NCI-H187 (cell line): ENCODE data around the gene SLAIN2.
"Not testable (repeated sequence)": the region's sequence is repeated elsewhere in the genome, so short reads cannot be mapped to it uniquely, and the experiment has no call there.

Experiments
- DNase-seq, 2 experiments: peaks; one replicate each; lab custom pipeline; 2025; lab: John Stamatoyannopoulos, UW

The SLAIN2 gene

GRCh38 chr4:48340965-48341775 is at the start of gene SLAIN2:
Gene SLAIN2 (plus strand): TSS chr4:48341529. CDS start chr4:48341740, 211 bp downstream.
- DNase-seq: peak; percentile 94 to 97

GRCh38 chr4:48292218-48292790 is 49.0 kb upstream of the SLAIN2 start:
- not testable (repeated sequence) for DNase-seq

GRCh38 chr4:48295116-48295515 is 46.2 kb upstream of the SLAIN2 start:
- DNase-seq: no peak

GRCh38 chr4:48296365-48296764 is 45.0 kb upstream of the SLAIN2 start:
- no peak for DNase-seq

GRCh38 chr4:48297256-48297846 is 44.0 kb upstream of the SLAIN2 start:
- no peak for DNase-seq

DNA sequence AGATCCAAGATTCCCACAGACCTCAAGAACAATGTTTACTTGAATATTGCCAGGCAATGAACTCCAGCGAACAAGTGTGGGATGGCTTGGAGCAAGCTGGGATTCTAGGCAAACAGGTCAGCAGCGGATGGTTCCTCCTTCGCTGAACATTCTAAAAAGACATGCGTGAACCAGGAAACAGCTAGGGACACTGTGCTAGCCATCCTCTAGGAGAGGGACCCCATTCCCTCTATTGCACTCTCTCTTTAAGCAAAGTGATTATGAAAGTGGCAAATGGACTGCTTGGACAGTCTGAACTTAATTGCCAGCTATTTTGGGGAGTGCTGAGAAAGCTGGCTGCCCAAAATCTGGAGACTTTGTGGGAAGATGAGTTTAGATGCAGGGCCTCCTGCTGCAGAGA is 41.8 kb upstream of the SLAIN2 start:
- DNase-seq: no peak

- no peak for DNase-seq
These were observed 41.3 kb upstream of the SLAIN2 start for GRCh38 chr4:48300004-48300403.

DNA sequence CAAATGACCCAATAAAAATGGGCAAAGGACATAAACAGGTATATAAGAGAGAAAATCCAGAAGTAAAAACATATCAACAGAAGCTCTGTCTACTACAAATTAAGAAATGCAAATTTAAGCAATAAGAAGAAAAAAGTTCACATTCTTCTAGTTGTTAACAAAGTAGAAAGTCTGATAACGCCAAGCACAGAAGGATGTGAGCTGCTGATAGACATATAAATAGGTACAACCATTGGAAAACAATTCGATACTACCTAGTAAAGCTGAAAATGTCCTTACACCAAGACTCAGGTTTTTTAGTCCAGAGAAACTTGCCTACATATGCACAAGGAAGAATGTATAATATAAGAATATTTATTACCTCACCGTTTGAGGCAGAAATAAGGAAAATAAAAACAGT is 35.8 kb upstream of the SLAIN2 start:
- DNase-seq: no peak

- no peak for DNase-seq
These were observed 33.8 kb upstream of the SLAIN2 start for GRCh38 chr4:48307528-48307927.

- DNase-seq: no peak
These were observed 32.4 kb upstream of the SLAIN2 start for GRCh38 chr4:48308901-48309300.

DNA sequence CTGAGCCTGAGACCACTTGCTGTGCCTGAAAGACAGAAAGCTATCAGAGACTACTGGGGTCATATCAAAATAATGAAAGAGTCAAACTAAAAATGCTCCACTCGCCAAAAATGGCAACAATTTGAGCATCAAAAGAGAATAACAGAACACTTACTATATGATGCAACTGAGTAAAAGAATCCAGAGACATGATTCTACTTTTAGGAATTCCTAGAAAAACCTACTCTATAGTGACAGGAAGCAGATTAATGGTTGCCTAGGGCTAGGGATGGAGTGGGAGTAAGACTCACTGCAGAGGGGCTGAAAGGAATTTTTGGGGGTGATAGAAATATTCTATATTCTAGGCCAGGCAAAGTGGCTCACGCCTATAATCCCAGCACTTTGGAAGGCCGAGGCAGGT is 29.4 kb upstream of the SLAIN2 start:
- no peak for DNase-seq

DNA sequence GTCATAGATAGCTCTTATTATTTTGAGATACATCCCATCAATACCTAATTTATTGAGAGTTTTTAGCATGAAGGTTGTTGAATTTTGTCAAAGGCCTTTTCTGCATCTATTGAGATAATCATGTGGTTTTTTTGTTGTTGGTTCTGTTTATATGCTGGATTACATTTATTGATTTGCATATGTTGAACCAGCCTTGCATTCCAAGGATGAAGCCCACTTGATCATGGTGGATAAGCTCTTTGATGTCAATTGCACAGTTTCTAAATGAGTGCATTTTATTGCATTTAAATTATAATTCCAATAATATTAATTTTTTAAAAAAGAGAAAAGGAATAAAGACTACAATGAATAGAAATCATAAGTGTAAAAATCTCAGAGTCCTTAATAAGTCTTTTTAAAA is 26.6 kb upstream of the SLAIN2 start:
- DNase-seq: not testable (repeated sequence)

GRCh38 chr4:48315728-48316630 is 25.4 kb upstream of the SLAIN2 start:
- no peak for DNase-seq

GRCh38 chr4:48321312-48321711 is 20.0 kb upstream of the SLAIN2 start:
- DNase-seq: no peak

DNA sequence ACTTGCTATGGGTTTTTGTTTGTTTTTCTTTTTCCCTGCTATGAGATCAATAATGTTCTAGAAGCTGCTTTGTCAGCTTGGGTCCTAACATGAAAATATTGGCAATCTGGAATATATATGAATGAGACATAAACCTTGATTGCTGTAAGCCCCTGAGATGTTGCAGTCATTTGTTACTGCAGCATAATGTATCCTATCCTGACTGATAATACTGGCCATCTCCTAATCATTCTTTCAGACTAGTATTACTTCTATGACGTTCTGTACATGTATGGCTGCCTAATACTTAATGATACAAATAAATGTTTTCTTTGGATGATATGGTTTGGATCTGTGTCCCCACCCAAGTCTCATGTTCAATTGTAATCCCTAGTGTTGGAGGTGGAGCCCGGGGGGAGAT is 19.3 kb upstream of the SLAIN2 start:
- no peak for DNase-seq

DNA sequence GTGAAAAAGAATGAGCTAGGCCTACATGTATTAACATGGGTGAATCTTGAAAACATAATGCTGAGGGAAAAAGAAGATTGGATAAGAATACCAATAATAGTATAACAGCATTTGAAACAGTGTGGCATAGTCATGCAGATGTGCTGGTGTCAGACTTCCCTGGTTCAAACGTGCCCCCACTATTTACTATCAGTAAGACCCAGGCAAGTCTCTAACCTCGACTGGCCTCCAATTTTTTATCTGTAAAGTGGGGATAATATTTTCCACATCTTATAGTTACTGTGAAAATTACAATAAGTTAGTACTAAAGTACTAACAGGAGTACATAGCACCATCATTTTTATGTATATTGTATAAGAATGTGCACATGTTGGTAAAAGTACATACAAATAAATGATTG is 17.0 kb upstream of the SLAIN2 start:
- DNase-seq: no peak

- DNase-seq: no peak
These were observed 12.1 kb upstream of the SLAIN2 start for GRCh38 chr4:48329193-48329592.

DNA sequence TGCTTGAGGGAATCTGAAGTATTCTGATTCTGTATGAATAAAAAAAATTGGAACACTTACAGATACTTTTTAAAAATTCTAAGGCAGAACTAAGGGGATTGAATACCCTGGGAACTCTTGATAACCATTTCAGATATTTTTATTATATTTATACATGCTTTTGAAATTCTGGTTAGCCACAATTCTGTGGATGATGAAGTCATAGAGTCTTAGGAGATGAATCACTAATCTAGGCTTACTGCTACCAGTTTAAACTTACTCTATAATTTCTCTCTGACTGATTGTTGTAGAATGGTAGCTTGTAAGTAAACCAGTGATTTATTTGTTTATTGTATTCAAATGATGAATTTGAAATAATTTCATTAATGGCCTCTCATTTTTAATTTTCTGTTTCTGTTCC is 11.4 kb upstream of the SLAIN2 start:
- no peak for DNase-seq

DNA sequence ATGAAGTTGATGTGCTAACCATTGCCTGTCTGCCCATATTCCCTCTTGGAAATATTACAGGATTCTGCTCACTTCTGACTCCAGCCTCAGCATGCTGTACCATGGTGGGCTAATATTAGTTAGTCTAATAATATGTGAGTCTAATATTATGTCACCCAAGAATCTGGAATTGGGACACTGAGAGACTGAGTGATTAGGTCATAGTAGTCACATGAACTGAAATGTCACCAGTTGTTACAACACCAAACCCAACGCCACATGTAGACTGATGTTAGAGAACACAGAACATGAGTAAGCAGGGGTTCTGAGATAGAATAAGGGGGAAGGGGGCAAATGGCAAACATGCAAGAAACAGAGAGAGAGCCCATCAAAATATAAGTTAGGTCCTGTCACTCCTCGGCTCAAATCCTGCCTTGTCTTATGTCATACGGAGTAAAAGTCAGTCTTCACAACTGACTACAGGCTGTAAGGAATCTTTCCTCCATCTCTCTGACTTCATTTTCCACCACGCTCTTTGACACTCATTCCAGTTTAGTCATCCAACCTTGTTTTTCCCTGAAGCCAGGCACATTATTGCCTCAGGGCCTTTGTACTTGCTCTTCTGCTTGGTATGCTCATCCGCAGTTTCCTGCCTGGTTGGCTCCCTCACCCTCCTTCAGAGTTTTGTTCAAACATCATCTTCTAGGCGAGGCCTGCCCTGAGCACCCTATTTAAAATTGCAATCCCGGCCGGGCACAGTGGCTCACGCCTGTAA is 9.6 kb upstream of the SLAIN2 start:
- DNase-seq: no peak

DNA sequence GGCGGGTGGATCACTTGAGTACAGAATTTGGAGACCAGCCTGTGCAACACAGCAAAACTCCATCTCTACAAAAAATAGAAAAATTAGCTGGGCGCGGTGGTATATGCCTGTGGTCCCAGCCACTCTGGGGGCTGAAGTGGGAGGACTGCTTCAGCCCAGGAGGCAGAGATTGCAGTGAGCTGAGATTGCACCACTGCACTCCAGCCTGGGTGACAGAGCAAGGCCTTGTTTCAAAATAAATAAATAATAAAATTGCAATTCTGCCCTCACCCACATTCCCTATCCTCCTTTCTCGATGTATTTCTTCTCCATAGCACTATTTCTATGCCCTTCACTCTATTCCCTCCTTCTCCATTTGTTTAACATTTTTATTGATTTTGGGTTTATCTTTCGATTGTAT is 8.7 kb upstream of the SLAIN2 start:
- DNase-seq: no peak

- DNase-seq: no peak
These were observed 7.7 kb upstream of the SLAIN2 start for GRCh38 chr4:48333587-48333986.

- DNase-seq: no peak
These were observed 7.1 kb upstream of the SLAIN2 start for GRCh38 chr4:48334236-48334635.
